Measurements from ENCODE around the gene STK32C.

The STK32C gene

DNA sequence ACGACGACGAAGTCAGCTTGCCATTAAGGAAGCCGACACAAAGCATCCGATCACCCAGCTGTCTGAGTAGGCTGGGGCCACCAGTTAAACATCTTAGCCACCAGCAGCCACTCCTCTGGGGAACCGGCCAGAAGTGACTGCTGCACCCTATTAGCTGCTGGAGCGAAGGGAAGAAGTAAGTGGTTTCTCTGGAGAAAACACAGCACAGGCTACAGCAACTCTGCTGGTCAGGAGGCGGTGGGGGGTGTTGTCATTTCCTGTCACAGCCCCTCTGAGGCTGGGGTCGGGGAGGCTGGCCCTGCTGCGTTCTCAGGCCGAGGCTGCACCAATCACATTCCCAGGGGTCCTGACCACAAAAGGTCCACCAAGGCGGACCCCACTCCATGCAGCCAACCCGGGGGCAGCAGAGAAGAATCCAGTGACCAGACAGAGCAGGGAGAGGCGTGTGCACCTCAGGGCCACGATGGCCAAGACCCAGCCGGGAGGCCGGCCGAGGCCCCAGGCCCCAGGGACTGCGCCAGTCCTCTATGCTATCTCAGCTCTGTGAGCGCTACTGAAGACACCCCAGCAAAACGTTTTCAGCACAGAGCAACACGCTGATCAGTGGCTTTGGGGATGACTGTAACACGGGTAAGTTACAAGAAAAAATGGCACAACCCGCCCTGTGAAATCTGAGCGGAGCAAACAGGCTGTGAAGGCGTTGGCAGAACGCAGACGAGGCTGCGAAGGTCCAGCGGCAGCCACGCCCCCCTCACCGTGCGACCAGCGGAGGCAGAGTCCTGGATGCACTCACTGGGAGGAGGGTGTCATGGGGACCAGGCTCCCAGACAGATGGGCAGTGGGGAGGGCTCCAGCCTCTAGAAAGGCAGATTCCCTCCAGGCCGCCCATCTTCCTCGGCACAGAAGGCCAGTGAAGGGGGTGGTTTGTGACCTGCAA, 24.8 kb downstream of the STK32C start:
- TF ChIP-seq, protein P1, sequence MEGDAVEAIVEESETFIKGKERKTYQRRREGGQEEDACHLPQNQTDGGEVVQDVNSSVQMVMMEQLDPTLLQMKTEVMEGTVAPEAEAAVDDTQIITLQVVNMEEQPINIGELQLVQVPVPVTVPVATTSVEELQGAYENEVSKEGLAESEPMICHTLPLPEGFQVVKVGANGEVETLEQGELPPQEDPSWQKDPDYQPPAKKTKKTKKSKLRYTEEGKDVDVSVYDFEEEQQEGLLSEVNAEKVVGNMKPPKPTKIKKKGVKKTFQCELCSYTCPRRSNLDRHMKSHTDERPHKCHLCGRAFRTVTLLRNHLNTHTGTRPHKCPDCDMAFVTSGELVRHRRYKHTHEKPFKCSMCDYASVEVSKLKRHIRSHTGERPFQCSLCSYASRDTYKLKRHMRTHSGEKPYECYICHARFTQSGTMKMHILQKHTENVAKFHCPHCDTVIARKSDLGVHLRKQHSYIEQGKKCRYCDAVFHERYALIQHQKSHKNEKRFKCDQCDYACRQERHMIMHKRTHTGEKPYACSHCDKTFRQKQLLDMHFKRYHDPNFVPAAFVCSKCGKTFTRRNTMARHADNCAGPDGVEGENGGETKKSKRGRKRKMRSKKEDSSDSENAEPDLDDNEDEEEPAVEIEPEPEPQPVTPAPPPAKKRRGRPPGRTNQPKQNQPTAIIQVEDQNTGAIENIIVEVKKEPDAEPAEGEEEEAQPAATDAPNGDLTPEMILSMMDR (IDR thresholded peaks at IDR 0.05; ENCODE audit: extremely low read depth, insufficient read depth, missing control alignments), result no peak
- DNase-seq (ENCODE audit: low spot score), result no peak
- in situ Hi-C loops (cut with MboI; ENCODE audit: low pct_unique_long_range_greater_than_20kb, low sequenced_read_pairs, unreplicated experiment), result no loop called here

DNA sequence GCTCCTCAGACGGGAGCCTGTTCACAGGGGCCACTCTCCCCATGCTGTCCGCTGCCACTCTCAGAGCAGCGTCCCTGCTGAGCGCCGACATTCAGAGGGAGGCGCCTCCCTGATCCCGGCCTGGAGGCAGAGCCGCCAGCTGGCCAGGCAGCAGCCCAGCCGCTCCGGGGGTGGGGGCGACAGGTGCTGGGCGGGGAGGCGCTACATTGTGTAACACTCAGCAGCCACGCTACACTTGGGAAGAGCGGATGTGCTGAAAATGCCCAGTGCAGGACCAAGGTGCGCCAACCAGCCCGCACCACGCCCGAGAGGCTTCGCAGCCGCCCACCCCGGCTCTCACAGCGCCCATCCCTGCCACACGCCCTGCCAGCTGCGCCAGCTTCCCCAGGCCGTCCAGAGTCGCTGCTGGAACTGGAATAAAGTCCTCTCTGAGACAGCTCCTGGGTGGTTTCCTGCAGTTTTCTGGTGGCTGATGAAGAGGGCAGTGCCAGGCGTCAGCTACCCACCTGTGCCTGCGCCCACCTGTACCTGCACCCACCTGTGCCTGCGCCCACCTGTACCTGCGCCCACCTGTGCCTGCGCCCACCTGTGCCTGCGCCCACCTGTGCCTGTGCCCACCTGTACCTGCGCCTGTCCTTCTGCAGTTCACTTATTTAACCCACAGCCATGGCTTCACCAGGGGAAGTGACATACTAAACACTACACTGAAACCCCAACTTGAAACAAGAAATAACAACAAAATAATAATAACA, 25.7 kb downstream of the STK32C start:
- DNase-seq (ENCODE audit: low spot score), result no peak
- in situ Hi-C loops (cut with MboI; ENCODE audit: low pct_unique_long_range_greater_than_20kb, low sequenced_read_pairs, unreplicated experiment), result no loop called here
- TF ChIP-seq, protein P1 (IDR thresholded peaks at IDR 0.05; ENCODE audit: extremely low read depth, insufficient read depth, missing control alignments), result no peak

DNA sequence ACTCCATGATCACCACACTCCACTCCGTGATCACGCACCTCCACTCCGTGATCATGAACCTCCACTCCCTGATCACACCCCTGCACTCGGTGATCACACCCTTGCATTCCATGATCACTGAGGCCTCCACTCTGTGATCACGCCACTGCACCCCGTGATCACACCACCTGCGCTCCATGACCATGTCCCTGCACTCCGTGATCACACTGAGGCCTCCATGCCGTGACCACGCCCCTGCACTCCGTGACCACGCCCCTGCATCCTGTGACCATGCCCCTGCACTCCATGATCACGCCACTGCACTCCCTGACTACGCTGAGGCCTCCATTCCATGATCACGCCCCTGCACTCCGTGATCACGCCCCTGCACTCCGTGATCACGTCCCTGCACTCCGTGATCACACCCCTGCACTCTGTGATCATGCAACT, 27.1 kb downstream of the STK32C start:
- DNase-seq (ENCODE audit: low spot score), result no peak
- in situ Hi-C loops (cut with MboI; ENCODE audit: low pct_unique_long_range_greater_than_20kb, low sequenced_read_pairs, unreplicated experiment), result no loop called here
- TF ChIP-seq, protein P1 (IDR thresholded peaks at IDR 0.05; ENCODE audit: extremely low read depth, insufficient read depth, missing control alignments), result no peak

DNA sequence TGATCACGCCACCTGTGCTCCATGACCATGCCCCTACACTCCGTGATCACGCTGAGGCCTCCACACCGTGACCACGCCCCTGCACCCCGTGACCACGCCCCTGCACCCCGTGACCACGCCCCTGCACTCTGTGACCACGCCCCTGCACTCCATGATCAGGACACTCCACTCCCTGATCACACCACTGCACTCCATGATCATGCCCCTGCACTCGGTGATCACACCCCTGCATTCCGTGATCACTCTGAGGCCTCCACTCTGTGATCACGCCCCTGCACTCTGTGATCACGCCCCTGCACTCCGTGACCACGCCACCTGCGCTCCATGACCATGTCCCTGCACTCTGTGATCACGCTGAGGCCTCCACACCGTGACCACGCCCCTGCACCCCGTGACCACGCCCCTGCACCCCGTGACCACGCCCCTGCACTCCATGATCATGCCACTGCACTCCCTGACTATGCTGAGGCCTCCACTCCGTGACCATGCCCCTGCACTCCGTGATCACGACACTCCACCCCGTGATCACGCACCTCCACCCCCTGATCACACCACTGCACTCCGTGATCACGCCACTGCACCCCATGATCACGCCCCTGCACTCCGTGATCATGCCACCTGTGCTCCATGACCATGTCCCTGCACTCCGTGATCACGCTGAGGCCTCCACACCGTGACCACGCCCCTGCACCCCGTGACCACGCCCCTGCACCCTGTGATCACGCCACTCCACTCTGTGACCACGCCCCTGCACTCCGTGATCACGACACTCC, 27.7 kb downstream of the STK32C start:
- in situ Hi-C loops (cut with MboI; ENCODE audit: low pct_unique_long_range_greater_than_20kb, low sequenced_read_pairs, unreplicated experiment), result no loop called here
- no peak for DNase-seq (ENCODE audit: low spot score)
- TF ChIP-seq, protein P1 (IDR thresholded peaks at IDR 0.05; ENCODE audit: extremely low read depth, insufficient read depth, missing control alignments), result no peak

DNA sequence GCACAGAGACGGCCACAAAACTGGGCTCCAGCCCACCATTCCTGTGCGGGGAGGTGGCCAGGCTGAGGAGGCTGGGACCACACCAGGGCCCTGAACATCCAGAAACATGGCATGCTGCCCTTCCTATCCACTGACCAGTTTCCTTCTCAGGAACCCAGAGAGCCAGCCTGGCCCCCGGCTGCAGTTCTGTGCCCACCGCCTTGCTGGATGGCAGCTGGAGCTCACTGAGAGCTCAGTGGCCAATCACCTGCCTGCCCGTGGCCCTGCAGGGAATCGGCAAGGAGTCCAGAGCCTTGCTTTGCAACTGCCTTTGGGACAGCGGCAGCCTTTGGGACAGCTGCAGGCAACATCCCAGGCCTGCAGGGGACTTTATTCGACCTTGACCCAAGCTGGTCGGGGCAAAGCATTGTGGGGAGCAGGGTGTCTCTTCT, 30.4 kb downstream of the STK32C start:
- TF ChIP-seq, protein P1 (IDR thresholded peaks at IDR 0.05; ENCODE audit: extremely low read depth, insufficient read depth, missing control alignments), result no peak
- in situ Hi-C loops (cut with MboI; ENCODE audit: low pct_unique_long_range_greater_than_20kb, low sequenced_read_pairs, unreplicated experiment), result no loop called here
- no peak for DNase-seq (ENCODE audit: low spot score)

DNA sequence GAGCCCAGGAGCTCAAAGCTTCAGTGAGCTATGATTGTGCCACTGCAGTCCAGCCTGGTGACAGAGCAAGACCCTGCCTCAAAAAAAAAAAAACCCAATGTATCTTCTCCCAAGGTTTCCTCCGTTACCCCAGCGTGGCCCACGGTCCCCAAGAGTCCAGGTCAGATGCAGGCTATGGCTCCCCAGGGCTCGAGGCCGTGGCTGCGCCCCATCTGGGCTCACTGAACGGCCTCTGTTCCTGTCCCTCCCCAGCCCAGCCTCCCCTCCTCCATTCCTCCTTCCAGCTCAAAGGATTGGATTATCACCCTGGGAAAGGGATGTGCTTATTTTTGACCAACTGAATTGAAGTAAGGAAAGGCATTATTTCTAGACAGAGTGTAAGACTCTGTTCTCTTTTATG, 31.0 kb downstream of the STK32C start:
- no peak for DNase-seq (ENCODE audit: low spot score)
- TF ChIP-seq, protein P1 (IDR thresholded peaks at IDR 0.05; ENCODE audit: extremely low read depth, insufficient read depth, missing control alignments), result no peak
- in situ Hi-C loops (cut with MboI; ENCODE audit: low pct_unique_long_range_greater_than_20kb, low sequenced_read_pairs, unreplicated experiment), result no loop called here

Measured in GM13977 (cell line).